Measurements from ENCODE around the gene VSTM4.

The VSTM4 gene

DNA sequence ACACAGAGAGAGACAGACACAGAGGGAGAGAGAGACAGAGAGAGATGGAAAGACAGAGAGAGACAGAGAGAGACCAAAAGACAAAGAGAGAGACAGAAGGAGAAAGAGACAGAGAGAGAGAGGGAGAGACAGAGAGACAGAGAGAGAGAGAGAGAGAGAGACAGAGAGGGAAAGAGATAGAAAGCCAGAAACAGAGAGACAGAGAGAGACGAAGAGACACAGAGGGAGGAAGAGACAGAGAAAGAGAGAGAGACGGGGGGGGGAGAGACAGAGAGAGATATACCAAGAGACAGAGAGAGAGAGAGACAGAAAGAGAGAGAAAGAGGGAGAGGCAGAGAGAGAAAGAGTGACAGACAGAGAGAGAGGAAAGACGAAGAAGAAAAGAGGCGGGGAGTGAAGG, 10.2 kb downstream of the VSTM4 start:
- Histone ChIP-seq H3K4me2 (ENCODE audit: low read length) (no peak overlapping the region), H3K4me3 (ENCODE audit: low read length) (no peak overlapping the region), H3K9me2 (replicated peaks; ENCODE audit: control insufficient read depth, low read length) (no peaks in the 10 kb centered on the region), H3K79me2 (ENCODE audit: control insufficient read depth, low read length) (no peaks in the 10 kb centered on the region), H3F3A (ENCODE audit: control insufficient read depth, insufficient read depth) (no peaks in the 10 kb centered on the region), H4K20me1 (ENCODE audit: control insufficient read depth, insufficient read depth, low read depth, low read length) (no peaks in the 10 kb centered on the region), H3K4me1 (ENCODE audit: control insufficient read depth, low read length) (no peaks in the 10 kb centered on the region), H3K36me3 (ENCODE audit: control insufficient read depth, low read length) (no peaks in the 10 kb centered on the region), H3K27me3 (ENCODE audit: control insufficient read depth, low read length) (no peaks in the 10 kb centered on the region; the same call in 1 of the 2 replicates), H3K9me3 (ENCODE audit: control insufficient read depth, insufficient read depth, low read length) (no peaks in the 10 kb centered on the region), H3K27ac (ENCODE audit: low read depth, low read length) (no peak overlapping the region)
- TF ChIP-seq EZH2phosphoT487 (IDR thresholded peaks at IDR 0.05; ENCODE audit: borderline replicate concordance, low read length) (no peak), CTCF (IDR thresholded peaks at IDR 0.05; ENCODE audit: low read depth, low read length, poor library complexity, severe bottlenecking) (no peak)

DNA sequence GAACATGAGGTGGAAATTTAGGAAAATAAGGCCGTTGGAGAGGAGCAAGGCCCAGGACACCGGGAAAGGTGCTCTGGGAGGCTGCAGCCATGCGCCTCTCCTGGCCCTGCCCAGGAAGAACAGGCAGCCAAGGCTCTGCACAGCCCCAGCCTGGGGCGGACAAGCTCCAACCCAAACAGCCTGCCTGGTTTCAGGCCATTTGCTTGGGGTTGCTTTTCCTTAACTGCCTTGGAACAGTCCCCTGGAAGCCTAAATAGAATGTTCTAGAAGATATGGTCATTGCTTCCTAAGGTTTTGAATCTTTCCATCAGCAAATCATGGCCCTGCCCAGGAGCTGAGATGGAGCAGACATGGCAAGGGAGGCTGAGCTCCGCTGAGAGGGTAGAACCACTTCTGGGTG, 11.0 kb downstream of the VSTM4 start:
- no peak for TF ChIP-seq EZH2phosphoT487 (IDR thresholded peaks at IDR 0.05; ENCODE audit: borderline replicate concordance, low read length)
- no peak for TF ChIP-seq CTCF (IDR thresholded peaks at IDR 0.05; ENCODE audit: low read depth, low read length, poor library complexity, severe bottlenecking)
- Histone ChIP-seq H3F3A (ENCODE audit: control insufficient read depth, insufficient read depth) (no peaks in the 10 kb centered on the region), H3K27me3 (ENCODE audit: control insufficient read depth, low read length) (no peaks in the 10 kb centered on the region; the same call in 1 of the 2 replicates)

GRCh38 chr10:49103761-49104160, 11.6 kb downstream of the VSTM4 start:
- TF ChIP-seq EZH2phosphoT487 (IDR thresholded peaks at IDR 0.05; ENCODE audit: borderline replicate concordance, low read length) (no peak), CTCF (IDR thresholded peaks at IDR 0.05; ENCODE audit: low read depth, low read length, poor library complexity, severe bottlenecking) (no peak)
- Histone ChIP-seq H3K36me3 (ENCODE audit: control insufficient read depth, low read length) (no peaks in the 10 kb centered on the region), H3K79me2 (ENCODE audit: control insufficient read depth, low read length) (no peaks in the 10 kb centered on the region), H4K20me1 (ENCODE audit: control insufficient read depth, insufficient read depth, low read depth, low read length) (no peaks in the 10 kb centered on the region), H3K9me3 (ENCODE audit: control insufficient read depth, insufficient read depth, low read length) (no peaks in the 10 kb centered on the region), H3F3A (ENCODE audit: control insufficient read depth, insufficient read depth) (no peaks in the 10 kb centered on the region), H3K4me2 (ENCODE audit: low read length) (no peak overlapping the region), H3K4me1 (ENCODE audit: control insufficient read depth, low read length) (no peaks in the 10 kb centered on the region), H3K4me3 (ENCODE audit: low read length) (no peak overlapping the region), H3K27me3 (ENCODE audit: control insufficient read depth, low read length) (no peaks in the 10 kb centered on the region; the same call in 1 of the 2 replicates), H3K27ac (ENCODE audit: low read depth, low read length) (no peak overlapping the region), H3K9me2 (replicated peaks; ENCODE audit: control insufficient read depth, low read length) (no peaks in the 10 kb centered on the region)

More for the DNA sequence above, 11.0 kb downstream of the VSTM4 start:
- H3K9me3 ChIP-seq (ENCODE audit: control insufficient read depth, insufficient read depth, low read length), result no peaks in the 10 kb centered on the region
- H4K20me1 ChIP-seq (ENCODE audit: control insufficient read depth, insufficient read depth, low read depth, low read length), result no peaks in the 10 kb centered on the region
- H3K79me2 ChIP-seq (ENCODE audit: control insufficient read depth, low read length), result no peaks in the 10 kb centered on the region
- no peak overlapping the region for H3K4me2 ChIP-seq (ENCODE audit: low read length)
- H3K4me3 ChIP-seq (ENCODE audit: low read length), result no peak overlapping the region
- no peaks in the 10 kb centered on the region for H3K9me2 ChIP-seq (replicated peaks; ENCODE audit: control insufficient read depth, low read length)
- H3K36me3 ChIP-seq (ENCODE audit: control insufficient read depth, low read length), result no peaks in the 10 kb centered on the region
- no peak overlapping the region for H3K27ac ChIP-seq (ENCODE audit: low read depth, low read length)
- H3K4me1 ChIP-seq (ENCODE audit: control insufficient read depth, low read length), result no peaks in the 10 kb centered on the region

All from DOHH2 (cell line).